22Rv1 (cell line): ENCODE results near the gene KRT7.

Source experiments
- CTCF ChIP-seq: fragments of 450-650 bp; IDR thresholded peaks from 2 replicates; pipeline ENCODE4 v1.5.1; 2017; ENCODE audit warnings: mild to moderate bottlenecking
- ZFX ChIP-seq: fragments of 450-650 bp; IDR thresholded peaks from 2 replicates; pipeline ENCODE4 v1.6.1; 2017; ENCODE audit warnings: antibody characterized with exemption, borderline replicate concordance

GRCh38 chr12:52263761-52264434 lies 30.9 kb downstream of the KRT7 start:
- TF ChIP-seq CTCF = no peak
- no peak for TF ChIP-seq ZFX
